Measurements from ENCODE around the gene SLFN14.
A peak's percentile ranks its signal among the peaks of the same experiment; 100 is the strongest.

The SLFN14 gene

GRCh38 chr17:35560703-35561102 lies at the start of gene SLFN14:
Gene SLFN14, minus strand, starts transcription at chr17:35560819. Its CDS starts 2,757 bp downstream, at chr17:35558062.
- H3K27me3 ChIP-seq (replicated peaks; ENCODE audit: control insufficient read depth, insufficient read depth, low read length), result peaks cover 17% of the 10 kb centered on the region
- no peak for DNase-seq (ENCODE audit: low read depth)
- H3K36me3 ChIP-seq (ENCODE audit: control insufficient read depth, insufficient read depth, low read length, severe bottlenecking), result no peaks in the 10 kb centered on the region
- H3K9me3 ChIP-seq (ENCODE audit: control insufficient read depth, low read length), result no peaks in the 10 kb centered on the region
- no peak within 1 kb of the TSS for H3K9ac ChIP-seq (ENCODE audit: low read length)
- no peaks in the 10 kb centered on the region for H3K4me1 ChIP-seq (ENCODE audit: control insufficient read depth, insufficient read depth, low read length)
- H3K4me3 ChIP-seq (ENCODE audit: low read length), result no peak within 1 kb of the TSS

GRCh38 chr17:35609831-35610230 lies 49.2 kb upstream of the SLFN14 start:
- Histone ChIP-seq H3K9me3 (ENCODE audit: control insufficient read depth, low read length) (no peaks in the 10 kb centered on the region), H3K4me3 (ENCODE audit: low read length) (no peak overlapping the region), H3K36me3 (ENCODE audit: control insufficient read depth, insufficient read depth, low read length, severe bottlenecking) (peaks cover 58% of the 10 kb centered on the region), H3K27me3 (replicated peaks; ENCODE audit: control insufficient read depth, insufficient read depth, low read length) (no peaks in the 10 kb centered on the region), H3K4me1 (ENCODE audit: control insufficient read depth, insufficient read depth, low read length) (peaks cover 12% of the 10 kb centered on the region), H3K9ac (ENCODE audit: low read length) (no peak overlapping the region)
- DNase-seq (ENCODE audit: low read depth), result no peak

GRCh38 chr17:35607239-35607847 lies 46.7 kb upstream of the SLFN14 start:
- peaks cover 72% of the 10 kb centered on the region for H3K36me3 ChIP-seq (ENCODE audit: control insufficient read depth, insufficient read depth, low read length, severe bottlenecking)
- peaks cover 7% of the 10 kb centered on the region for H3K4me1 ChIP-seq (ENCODE audit: control insufficient read depth, insufficient read depth, low read length)
- no peak overlapping the region for H3K9ac ChIP-seq (ENCODE audit: low read length)
- no peak for DNase-seq (ENCODE audit: low read depth)
- H3K9me3 ChIP-seq (ENCODE audit: control insufficient read depth, low read length), result no peaks in the 10 kb centered on the region
- no peak overlapping the region for H3K4me3 ChIP-seq (ENCODE audit: low read length)
- no peaks in the 10 kb centered on the region for H3K27me3 ChIP-seq (replicated peaks; ENCODE audit: control insufficient read depth, insufficient read depth, low read length)

GRCh38 chr17:35605678-35606077 lies 45.1 kb upstream of the SLFN14 start:
- H3K36me3 ChIP-seq (ENCODE audit: control insufficient read depth, insufficient read depth, low read length, severe bottlenecking), result peaks cover 70% of the 10 kb centered on the region
- peaks cover 7% of the 10 kb centered on the region for H3K4me1 ChIP-seq (ENCODE audit: control insufficient read depth, insufficient read depth, low read length)
- no peak overlapping the region for H3K4me3 ChIP-seq (ENCODE audit: low read length)
- no peaks in the 10 kb centered on the region for H3K9me3 ChIP-seq (ENCODE audit: control insufficient read depth, low read length)
- H3K27me3 ChIP-seq (replicated peaks; ENCODE audit: control insufficient read depth, insufficient read depth, low read length), result no peaks in the 10 kb centered on the region
- no peak overlapping the region for H3K9ac ChIP-seq (ENCODE audit: low read length)
- DNase-seq (ENCODE audit: low read depth), result peak; percentile 63

GRCh38 chr17:35603674-35604073 lies 43.1 kb upstream of the SLFN14 start:
- Histone ChIP-seq H3K4me1 (ENCODE audit: control insufficient read depth, insufficient read depth, low read length) (peaks cover 7% of the 10 kb centered on the region), H3K9me3 (ENCODE audit: control insufficient read depth, low read length) (no peaks in the 10 kb centered on the region), H3K9ac (ENCODE audit: low read length) (no peak overlapping the region), H3K27me3 (replicated peaks; ENCODE audit: control insufficient read depth, insufficient read depth, low read length) (no peaks in the 10 kb centered on the region), H3K36me3 (ENCODE audit: control insufficient read depth, insufficient read depth, low read length, severe bottlenecking) (peaks cover 75% of the 10 kb centered on the region), H3K4me3 (ENCODE audit: low read length) (no peak overlapping the region)
- DNase-seq (ENCODE audit: low read depth), result no peak

GRCh38 chr17:35597604-35598003 lies 37.0 kb upstream of the SLFN14 start:
- H3K9me3 ChIP-seq (ENCODE audit: control insufficient read depth, low read length), result no peaks in the 10 kb centered on the region
- H3K27me3 ChIP-seq (replicated peaks; ENCODE audit: control insufficient read depth, insufficient read depth, low read length), result no peaks in the 10 kb centered on the region
- H3K9ac ChIP-seq (ENCODE audit: low read length), result no peak overlapping the region
- peaks cover 79% of the 10 kb centered on the region for H3K36me3 ChIP-seq (ENCODE audit: control insufficient read depth, insufficient read depth, low read length, severe bottlenecking)
- no peak overlapping the region for H3K4me3 ChIP-seq (ENCODE audit: low read length)
- H3K4me1 ChIP-seq (ENCODE audit: control insufficient read depth, insufficient read depth, low read length), result no peaks in the 10 kb centered on the region
- DNase-seq (ENCODE audit: low read depth), result no peak

- DNase-seq (ENCODE audit: low read depth), result no peak
- Histone ChIP-seq H3K4me1 (ENCODE audit: control insufficient read depth, insufficient read depth, low read length) (no peaks in the 10 kb centered on the region), H3K36me3 (ENCODE audit: control insufficient read depth, insufficient read depth, low read length, severe bottlenecking) (peaks cover 71% of the 10 kb centered on the region), H3K9me3 (ENCODE audit: control insufficient read depth, low read length) (no peaks in the 10 kb centered on the region), H3K4me3 (ENCODE audit: low read length) (no peak overlapping the region), H3K27me3 (replicated peaks; ENCODE audit: control insufficient read depth, insufficient read depth, low read length) (no peaks in the 10 kb centered on the region), H3K9ac (ENCODE audit: low read length) (no peak overlapping the region)
Measured at GRCh38 chr17:35596530-35597233, 36.1 kb upstream of the SLFN14 start.

- no peak for DNase-seq (ENCODE audit: low read depth)
- H3K4me1 ChIP-seq (ENCODE audit: control insufficient read depth, insufficient read depth, low read length), result no peaks in the 10 kb centered on the region
- no peak overlapping the region for H3K9ac ChIP-seq (ENCODE audit: low read length)
- H3K27me3 ChIP-seq (replicated peaks; ENCODE audit: control insufficient read depth, insufficient read depth, low read length), result no peaks in the 10 kb centered on the region
- H3K4me3 ChIP-seq (ENCODE audit: low read length), result no peak overlapping the region
- H3K9me3 ChIP-seq (ENCODE audit: control insufficient read depth, low read length), result no peaks in the 10 kb centered on the region
- peaks cover 65% of the 10 kb centered on the region for H3K36me3 ChIP-seq (ENCODE audit: control insufficient read depth, insufficient read depth, low read length, severe bottlenecking)
Measured at GRCh38 chr17:35596072-35596471, 35.5 kb upstream of the SLFN14 start.

- Histone ChIP-seq H3K4me3 (ENCODE audit: low read length) (peak overlapping the region; percentile 99), H3K27me3 (replicated peaks; ENCODE audit: control insufficient read depth, insufficient read depth, low read length) (no peaks in the 10 kb centered on the region), H3K36me3 (ENCODE audit: control insufficient read depth, insufficient read depth, low read length, severe bottlenecking) (no peaks in the 10 kb centered on the region), H3K9me3 (ENCODE audit: control insufficient read depth, low read length) (no peaks in the 10 kb centered on the region), H3K4me1 (ENCODE audit: control insufficient read depth, insufficient read depth, low read length) (peaks cover 23% of the 10 kb centered on the region), H3K9ac (ENCODE audit: low read length) (peak overlapping the region; percentile 98)
- peak; percentile 63 for DNase-seq (ENCODE audit: low read depth)
Measured at GRCh38 chr17:35588196-35588920, 27.7 kb upstream of the SLFN14 start.

- Histone ChIP-seq H3K27me3 (replicated peaks; ENCODE audit: control insufficient read depth, insufficient read depth, low read length) (no peaks in the 10 kb centered on the region), H3K4me3 (ENCODE audit: low read length) (peak within 1 kb of the TSS; percentile 99), H3K9me3 (ENCODE audit: control insufficient read depth, low read length) (no peaks in the 10 kb centered on the region), H3K9ac (ENCODE audit: low read length) (peak within 1 kb of the TSS; percentile 98), H3K36me3 (ENCODE audit: control insufficient read depth, insufficient read depth, low read length, severe bottlenecking) (no peaks in the 10 kb centered on the region), H3K4me1 (ENCODE audit: control insufficient read depth, insufficient read depth, low read length) (peaks cover 23% of the 10 kb centered on the region)
- DNase-seq (ENCODE audit: low read depth), result peak; percentile 94
Measured at GRCh38 chr17:35587074-35587961, 26.7 kb upstream of the SLFN14 start, which contains the start of gene AP2B1. Gene AP2B1, plus strand, starts transcription at chr17:35587322. Its CDS starts 6,709 bp downstream, at chr17:35594031.

Measured in adipocyte (in vitro differentiated cells).